HG03196 (cell line): Measurements from ENCODE around the gene ZDHHC18.
"Not testable (repeated sequence)": the region's sequence is repeated elsewhere in the genome, so short reads cannot be mapped to it uniquely, and the experiment has no call there.

Experiments
- ATAC-seq: cut with Tn5 transposase; IDR thresholded peaks from one replicate; pipeline ENCODE4 v1.9.1; 2021; ENCODE audit not compliant: unreplicated experiment

Gene ZDHHC18

GRCh38 chr1:26832249-26832960 lies 5.9 kb downstream of the ZDHHC18 start:
- no peak for ATAC-seq

GRCh38 chr1:26833432-26834405 lies 7.2 kb downstream of the ZDHHC18 start:
- ATAC-seq = peak; percentile 66

GRCh38 chr1:26837665-26838064 lies 11.2 kb downstream of the ZDHHC18 start:
- ATAC-seq = not testable (repeated sequence)

- peak; percentile 92 for ATAC-seq
Observed at GRCh38 chr1:26838474-26839338, 12.2 kb downstream of the ZDHHC18 start.

GRCh38 chr1:26839339-26839722 lies 12.8 kb downstream of the ZDHHC18 start:
- no peak for ATAC-seq

GRCh38 chr1:26839779-26840178 lies 13.3 kb downstream of the ZDHHC18 start:
- no peak for ATAC-seq

- no peak for ATAC-seq
Observed at GRCh38 chr1:26844424-26845196, 18.1 kb downstream of the ZDHHC18 start.

GRCh38 chr1:26847826-26848225 lies 21.3 kb downstream of the ZDHHC18 start:
- ATAC-seq = not testable (repeated sequence)

GRCh38 chr1:26848499-26848898 lies 22.0 kb downstream of the ZDHHC18 start:
- no peak for ATAC-seq

GRCh38 chr1:26848941-26849774 lies 22.7 kb downstream of the ZDHHC18 start:
- no peak for ATAC-seq

GRCh38 chr1:26851106-26851684 lies 24.7 kb downstream of the ZDHHC18 start:
- no peak for ATAC-seq

GRCh38 chr1:26852701-26853100 lies 26.2 kb downstream of the ZDHHC18 start:
- no peak for ATAC-seq

GRCh38 chr1:26853156-26853555 lies 26.7 kb downstream of the ZDHHC18 start:
- no peak for ATAC-seq

- ATAC-seq = no peak
Observed at GRCh38 chr1:26853600-26853999, 27.1 kb downstream of the ZDHHC18 start.

- no peak for ATAC-seq
Observed at GRCh38 chr1:26854906-26855305, 28.4 kb downstream of the ZDHHC18 start.

- no peak for ATAC-seq
Observed at GRCh38 chr1:26855636-26856035, 29.1 kb downstream of the ZDHHC18 start.

GRCh38 chr1:26856181-26856580 lies 29.7 kb downstream of the ZDHHC18 start:
- no peak for ATAC-seq

GRCh38 chr1:26856604-26857469 lies 30.3 kb downstream of the ZDHHC18 start:
- no peak for ATAC-seq
